IPS-18c (cell line): ENCODE data around the gene PCSK4.
"Not testable (repeated sequence)": the region's sequence is repeated elsewhere in the genome, so short reads cannot be mapped to it uniquely, and the experiment has no call there.

ENCODE experiments used
- H3K4me3 ChIP-seq: 2 replicates; pipeline ENCODE4 v1.7.0; 2013; ENCODE audit warnings: low read depth, mild to moderate bottlenecking, low read length, moderate library complexity; ENCODE audit not compliant: insufficient read depth
- H3K9me3 ChIP-seq: one replicate; pipeline ENCODE4 v1.6.1; 2013; ENCODE audit warnings: mild to moderate bottlenecking, low read length, moderate library complexity; ENCODE audit not compliant: control insufficient read depth, insufficient read depth

The PCSK4 gene

DNA sequence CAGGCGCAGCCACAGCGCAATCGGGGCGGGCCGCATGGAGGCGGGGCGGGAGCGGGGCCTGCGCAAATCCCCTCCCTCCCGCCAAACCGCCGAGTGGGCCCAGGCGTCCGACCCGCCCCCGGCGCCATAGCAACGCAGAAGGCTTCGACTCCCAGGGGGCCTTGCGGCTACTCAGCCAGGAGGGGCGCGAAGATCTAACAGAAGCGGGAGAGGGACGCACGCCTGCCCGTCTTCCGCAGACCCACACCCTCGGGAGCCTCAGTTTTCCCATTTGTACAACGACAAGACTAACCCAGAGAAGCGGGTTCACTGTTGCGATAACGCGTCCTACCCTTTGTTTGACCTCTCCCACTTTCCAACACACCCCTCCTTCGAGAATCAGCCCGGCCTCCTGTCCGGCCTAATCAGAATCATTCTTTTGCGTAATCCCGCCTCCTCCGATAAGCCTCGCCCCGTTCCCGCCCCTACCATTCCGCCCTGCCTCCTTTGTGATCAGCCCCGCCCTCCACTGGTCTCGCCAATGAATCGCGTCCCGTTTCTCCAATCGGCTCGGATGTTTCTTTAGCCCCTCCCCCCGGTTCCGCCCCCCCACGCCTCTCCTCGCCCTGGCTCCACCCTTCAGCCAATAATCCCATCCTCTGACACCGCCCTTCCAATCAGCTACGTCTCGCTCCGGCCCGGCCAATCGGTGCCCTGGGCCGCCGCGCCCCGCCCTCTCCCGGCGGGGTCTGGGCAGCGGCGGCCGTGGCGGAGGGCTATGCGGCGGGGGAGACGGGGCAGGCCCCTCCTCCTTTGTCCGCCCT lies at the start of gene PCSK4:
TSS of gene PCSK4 (minus strand) at position 40 of the 803 bp plus-strand sequence. CDS start at position 36, 4 bp downstream.
- Histone ChIP-seq H3K4me3 (peak within 1 kb of the TSS; percentile 85), H3K9me3 (no peaks in the 10 kb centered on the region)

DNA sequence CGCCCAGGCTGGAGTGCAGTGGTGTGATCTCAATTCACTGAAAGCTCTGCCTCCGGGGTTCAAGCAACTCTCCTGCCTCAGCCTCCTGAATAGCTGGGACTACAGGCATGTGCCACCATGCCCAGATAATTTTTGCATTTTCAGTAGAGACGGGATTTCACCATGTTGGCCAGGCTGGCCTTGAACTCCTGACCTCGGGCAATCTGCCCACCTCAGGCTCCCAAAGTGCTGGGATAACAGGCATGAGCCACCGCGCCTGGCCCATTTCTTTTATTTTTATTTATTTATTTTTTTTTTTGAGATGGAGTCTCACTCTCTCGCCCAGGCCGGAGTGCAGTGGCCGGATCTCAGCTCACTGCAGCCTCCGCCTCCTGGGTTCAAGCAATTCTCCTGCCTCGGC lies 49.6 kb upstream of the PCSK4 start:
- H3K4me3 ChIP-seq, H3K9me3 ChIP-seq: not testable (repeated sequence)

DNA sequence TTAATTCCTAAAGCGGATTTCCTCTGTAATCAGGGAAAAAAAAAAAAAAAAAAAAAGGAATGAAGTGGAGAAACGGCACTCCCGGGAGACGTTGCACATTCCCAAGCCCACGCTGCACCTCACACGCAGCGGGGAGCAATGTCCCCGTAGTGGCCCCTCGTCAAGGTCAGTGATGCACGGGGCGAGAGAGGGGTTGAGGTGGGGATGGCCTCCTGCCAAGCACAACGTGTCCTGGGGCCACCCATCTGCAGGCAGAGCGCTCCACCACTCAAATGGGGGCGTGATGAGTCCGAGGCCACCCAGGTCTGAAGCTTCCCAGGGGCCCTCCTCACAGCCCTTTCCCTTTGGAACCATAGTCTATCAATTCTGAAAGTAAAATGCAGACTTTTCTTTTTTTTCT lies 48.8 kb upstream of the PCSK4 start:
- no peak overlapping the region for H3K4me3 ChIP-seq
- no peaks in the 10 kb centered on the region for H3K9me3 ChIP-seq

DNA sequence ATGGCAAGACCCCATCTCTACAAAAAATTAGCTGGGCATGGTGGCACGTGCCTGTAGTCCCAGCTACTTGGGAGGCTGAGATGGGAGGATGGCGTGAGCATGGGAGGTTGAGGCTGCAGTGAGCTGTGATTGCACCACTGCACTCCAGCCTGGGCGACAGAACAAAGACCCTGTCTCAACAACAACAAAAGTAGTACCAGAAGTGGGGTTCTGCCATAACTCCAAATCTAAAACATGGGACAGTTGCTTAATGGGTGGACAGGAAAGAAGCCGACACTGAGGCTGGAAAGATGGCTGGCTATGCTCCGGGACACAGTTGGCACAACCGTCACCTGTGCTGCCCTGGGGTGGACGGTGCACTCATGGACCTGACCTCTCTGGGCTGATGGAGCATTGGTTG lies 45.5 kb upstream of the PCSK4 start:
- H3K4me3 ChIP-seq, H3K9me3 ChIP-seq: not testable (repeated sequence)

DNA sequence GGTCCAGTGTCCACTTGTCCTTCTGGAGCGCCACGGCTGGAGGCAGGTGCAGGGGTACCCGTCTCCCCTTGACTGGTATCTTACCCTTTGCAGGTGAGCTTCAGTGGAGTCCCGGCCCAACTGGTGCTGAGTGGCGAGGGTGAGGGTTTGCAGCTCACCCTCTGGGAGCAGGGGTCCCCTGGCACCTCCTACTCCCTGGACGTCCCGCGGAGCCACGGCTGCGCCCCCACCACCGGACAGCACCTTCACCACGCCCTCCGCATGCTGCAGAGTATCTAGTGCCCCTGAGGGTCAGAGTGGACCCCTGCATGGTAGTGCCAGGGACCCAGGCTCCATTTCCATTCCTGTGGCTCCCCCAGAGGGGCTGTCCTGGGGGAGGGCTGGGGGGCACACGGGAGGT lies 44.8 kb upstream of the PCSK4 start:
- Histone ChIP-seq H3K9me3 (no peaks in the 10 kb centered on the region), H3K4me3 (no peak overlapping the region)

DNA sequence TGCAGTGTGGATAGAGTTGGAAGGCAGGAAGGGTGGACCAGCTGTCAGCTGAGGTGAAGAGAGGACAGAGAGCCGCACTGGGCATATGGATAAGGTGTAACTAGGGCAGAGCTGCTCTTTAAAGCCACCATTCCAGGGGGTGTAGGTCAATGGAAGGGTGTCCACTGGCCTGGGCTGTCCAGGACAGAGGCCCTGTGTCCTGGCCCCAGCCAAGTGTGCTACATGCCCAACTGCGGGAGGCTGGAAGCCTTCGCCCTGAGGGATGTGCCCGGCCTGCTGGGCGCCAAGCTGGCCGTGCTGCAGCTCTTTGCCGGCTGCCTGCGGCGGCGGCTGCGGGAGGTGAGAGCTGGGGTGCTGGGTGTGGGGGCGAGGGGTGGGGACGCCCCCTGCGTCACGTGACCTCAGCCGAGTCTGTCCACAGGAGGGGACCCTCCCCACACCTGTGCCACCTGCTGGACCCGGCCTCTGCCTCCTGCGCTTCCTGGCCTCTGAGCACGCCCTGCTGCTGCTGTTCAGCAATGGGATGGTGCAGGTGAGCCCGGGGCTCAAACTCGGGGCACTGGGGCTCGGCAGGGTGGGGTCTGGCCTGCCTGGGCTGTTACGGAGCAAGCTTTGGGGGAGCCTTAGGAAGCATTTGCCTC lies 43.5 kb upstream of the PCSK4 start:
- Histone ChIP-seq H3K4me3 (no peak overlapping the region), H3K9me3 (no peaks in the 10 kb centered on the region)

DNA sequence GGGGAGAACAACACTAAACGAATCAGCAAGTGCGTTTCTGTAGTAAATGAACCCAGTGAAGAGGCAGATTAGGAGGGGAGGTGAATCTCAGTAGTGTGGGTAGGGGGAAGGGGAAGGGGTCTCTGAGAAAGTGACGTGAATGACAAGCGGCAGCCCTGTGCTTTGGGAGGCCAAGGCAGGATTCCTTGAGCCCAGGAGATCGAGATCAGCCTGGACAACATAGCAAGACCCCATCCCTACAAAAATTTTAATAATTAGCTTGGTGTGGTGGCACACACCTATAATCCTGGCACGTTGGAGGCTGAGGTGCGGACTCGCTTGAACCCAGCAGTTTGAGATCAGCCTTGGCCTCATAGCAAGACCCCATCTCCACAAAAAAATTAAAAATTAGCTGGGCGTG lies 41.9 kb upstream of the PCSK4 start:
- Histone ChIP-seq H3K4me3 (no peak overlapping the region), H3K9me3 (no peaks in the 10 kb centered on the region)

DNA sequence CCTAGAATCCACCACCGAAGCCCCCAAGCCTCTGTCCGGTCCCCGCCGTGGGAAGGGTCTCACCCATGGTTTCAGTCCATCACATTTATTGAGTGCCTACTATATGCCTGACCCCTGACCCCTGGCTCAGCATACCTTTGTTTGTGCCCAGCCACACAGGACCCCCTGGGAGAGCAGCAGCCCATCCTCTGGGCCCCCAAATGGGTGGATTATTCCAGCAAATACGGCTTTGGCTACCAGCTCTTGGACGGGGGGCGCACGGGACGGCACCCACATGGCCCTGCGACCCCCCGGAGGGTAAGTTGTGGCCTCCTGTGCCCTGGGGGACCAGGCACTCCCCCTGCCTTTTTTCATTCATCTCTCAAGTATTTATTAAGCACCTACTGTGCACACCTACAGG lies 41.4 kb upstream of the PCSK4 start:
- Histone ChIP-seq H3K4me3 (no peak overlapping the region), H3K9me3 (no peaks in the 10 kb centered on the region)

DNA sequence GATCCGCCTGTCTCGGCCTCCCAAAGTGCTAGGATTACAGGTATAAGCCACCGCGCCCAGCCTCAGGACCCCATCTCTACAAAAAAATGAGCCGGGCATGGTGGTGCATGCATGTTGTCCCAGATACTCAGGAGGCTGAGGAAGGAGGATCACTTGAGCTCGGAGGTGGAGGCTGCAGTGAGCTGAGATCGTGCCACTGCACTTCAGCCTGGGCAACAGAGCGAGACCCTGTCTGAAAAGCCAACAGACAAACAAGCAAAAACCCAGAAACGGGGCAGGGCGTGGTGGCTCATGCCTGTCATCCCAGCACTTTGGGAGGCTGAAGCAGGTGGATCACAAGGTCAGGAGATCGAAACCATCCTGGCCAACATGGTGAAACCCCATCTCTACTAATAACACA lies 40.7 kb upstream of the PCSK4 start:
- H3K4me3 ChIP-seq = not testable (repeated sequence)

DNA sequence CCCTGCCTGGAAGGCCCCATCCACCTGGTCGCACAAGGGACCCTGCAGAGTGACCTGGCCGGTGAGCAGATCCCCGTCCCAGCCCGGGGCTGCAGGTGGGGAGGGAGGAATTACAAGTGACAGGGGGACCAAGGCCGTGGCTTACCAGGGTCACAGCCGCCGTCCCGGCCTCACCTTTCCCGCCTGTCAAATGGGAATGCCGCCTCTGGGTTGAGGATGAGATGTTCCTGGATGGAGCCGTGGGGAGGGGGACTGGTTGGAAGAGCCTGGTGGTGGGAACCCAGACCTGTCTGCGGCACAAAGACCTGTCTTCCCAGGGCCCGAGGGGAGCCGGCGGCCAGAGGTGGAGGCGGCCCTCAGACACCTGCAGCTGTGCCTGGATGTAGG lies 39.3 kb upstream of the PCSK4 start:
- no peaks in the 10 kb centered on the region for H3K9me3 ChIP-seq

More for the DNA sequence above, 40.7 kb upstream of the PCSK4 start:
- H3K9me3 ChIP-seq = not testable (repeated sequence)

DNA sequence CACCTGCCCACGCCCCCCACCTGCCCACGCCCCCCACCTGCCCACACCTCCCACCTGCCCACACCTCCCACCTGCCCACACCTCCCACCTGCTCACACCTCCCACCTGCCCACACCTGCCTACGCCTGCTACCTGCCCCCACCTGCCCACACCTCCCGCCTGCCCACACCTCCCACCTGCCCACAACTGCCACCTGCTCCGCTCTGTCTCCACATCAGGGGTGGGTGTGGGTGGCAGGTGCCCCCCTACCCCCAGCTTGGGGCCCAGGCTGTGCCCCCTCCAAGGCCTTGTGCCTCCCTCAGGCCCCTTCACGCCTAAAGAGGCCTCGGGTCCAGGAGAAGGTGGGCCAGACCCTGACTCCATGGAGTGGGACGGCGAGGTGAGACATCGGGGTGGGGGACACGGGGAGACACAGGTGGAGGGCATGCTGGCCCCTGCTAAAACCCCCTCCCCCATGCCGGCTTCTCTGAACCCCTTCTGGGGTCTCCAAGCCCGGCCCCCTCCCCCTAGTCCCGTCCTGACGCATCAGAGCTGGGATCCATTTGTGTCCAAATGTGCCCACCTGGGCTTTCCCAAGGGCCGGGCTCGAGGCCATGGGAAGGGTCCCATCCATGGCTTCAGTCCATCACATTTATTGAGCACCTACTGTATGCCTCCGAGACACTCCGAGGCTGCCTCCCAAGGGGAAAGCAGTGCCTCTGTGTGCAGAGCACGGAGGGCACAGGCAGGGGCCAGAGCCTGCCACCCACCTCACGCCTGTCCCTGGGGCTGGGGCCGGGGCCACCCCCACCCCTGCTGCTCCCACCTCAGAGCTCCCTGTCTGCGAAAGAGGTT lies 38.7 kb upstream of the PCSK4 start:
- no peak overlapping the region for H3K4me3 ChIP-seq

More for the DNA sequence above, 39.3 kb upstream of the PCSK4 start:
- H3K4me3 ChIP-seq = no peak overlapping the region

DNA sequence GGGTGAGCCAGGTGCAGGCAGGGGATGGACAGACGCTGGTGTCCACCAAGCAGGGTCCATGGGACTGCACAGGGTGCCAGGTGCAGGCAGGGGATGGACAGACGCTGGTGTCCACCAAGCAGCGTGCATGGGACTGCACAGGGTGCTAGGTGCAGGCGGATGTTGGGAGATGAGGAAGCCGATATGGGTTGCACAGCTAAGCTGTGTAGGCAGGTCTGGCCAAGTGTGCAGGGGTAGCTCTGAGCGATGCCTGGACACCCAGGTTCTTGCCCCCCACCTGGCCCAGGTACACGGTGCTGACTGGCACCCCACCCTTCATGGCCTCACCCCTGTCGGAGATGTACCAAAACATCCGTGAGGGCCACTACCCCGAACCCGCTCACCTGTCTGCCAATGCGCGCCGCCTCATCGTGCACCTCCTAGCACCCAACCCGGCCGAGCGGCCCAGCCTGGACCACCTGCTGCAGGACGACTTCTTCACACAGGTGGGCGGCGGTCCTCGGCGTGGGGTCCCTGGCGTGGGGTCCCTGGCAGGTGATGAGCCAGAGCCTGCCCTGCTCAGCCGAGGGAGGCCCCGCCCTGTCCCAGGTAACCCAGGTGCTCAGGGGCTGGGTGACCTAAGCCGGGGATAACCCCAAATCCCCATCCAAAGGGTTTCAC lies 37.6 kb upstream of the PCSK4 start:
- Histone ChIP-seq H3K4me3 (no peak overlapping the region), H3K9me3 (no peaks in the 10 kb centered on the region)

More for the DNA sequence above, 38.7 kb upstream of the PCSK4 start:
- H3K9me3 ChIP-seq = no peaks in the 10 kb centered on the region

DNA sequence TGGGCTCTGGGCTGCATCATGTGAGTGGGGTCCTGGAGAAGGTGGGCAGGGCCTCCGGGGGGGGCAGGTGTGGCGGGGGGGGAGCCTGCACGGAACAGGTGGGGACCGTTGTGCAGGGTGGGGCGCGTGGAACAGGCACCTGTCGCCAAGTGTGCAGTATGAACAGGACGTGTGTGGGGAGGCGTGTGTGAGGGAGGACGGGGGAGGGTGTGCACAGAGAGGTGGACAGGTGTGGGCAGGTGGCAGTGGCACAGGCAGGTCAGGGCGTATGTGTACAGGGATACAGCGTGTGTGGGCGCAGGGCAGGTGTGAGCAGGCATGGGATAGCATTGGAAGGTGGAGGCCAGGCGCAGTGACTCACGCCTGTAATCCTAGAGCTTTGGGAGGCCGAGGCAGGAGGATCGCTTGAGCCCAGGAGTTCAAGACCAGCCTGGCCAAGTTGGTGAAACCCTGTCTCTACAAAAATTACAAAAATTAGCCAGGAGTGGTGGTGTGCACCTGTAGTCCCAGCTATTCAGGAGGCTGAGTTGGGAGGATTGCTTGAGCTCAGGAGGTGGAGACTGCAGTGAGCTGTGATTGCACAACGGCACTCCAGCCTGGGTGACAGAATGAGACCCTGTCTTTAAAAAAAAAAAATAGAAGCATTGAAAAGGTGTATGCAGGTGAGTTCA lies 37.0 kb upstream of the PCSK4 start:
- H3K4me3 ChIP-seq = no peak overlapping the region

DNA sequence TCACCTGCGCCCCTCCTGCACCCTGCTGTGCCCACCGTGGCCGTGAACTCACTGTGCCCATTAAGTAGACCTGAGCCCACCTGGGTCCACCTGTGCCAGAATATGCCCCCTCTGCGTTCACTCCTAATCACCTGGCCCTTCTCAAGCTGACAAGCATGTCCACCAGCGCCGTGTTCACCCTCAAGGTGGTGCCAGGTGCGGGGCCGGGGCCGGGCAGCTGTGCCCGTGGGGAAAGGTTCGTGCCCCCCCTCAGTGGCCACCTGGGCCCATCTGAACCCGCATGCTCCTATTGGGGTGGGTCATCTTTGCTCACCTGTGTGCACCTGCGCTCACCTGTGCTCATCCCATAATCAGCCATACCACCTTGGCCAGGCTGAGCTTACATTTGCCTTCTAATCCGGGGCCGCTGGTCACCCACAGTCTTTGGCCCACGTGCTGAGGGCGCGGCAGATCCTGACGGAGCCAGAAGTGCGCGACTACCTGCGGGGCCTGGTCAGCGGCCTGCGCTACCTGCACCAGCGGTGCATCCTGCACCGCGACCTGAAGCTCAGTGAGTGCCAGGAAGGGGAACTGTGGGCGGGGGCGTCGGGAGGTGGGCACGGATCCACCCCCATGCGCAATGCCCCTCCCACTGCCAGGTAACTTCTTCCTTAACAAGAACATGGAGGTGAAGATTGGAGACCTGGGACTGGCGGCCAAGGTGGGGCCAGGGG lies 36.1 kb upstream of the PCSK4 start:
- no peaks in the 10 kb centered on the region for H3K9me3 ChIP-seq
- H3K4me3 ChIP-seq = no peak overlapping the region

More for the DNA sequence above, 37.0 kb upstream of the PCSK4 start:
- H3K9me3 ChIP-seq = no peaks in the 10 kb centered on the region

DNA sequence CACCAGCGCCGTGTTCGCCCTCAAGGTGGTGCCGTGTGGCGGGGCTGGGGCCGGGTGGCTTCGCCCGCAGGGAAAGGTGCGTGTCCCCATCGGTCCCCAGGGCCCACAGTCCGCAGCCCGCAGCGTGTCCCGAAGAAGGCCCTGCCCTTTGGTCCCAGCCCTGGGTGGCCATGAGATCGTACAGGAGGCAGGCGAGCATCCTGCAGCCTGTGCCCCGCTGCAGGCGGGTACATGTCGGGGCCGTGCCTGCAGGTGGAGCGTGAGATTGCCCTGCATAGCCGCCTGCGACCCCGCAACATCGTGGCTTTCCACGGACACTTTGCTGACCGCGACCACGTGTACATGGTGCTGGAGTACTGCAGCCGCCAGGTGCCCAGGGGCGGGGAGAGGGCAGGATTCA lies 35.2 kb upstream of the PCSK4 start:
- Histone ChIP-seq H3K9me3 (no peaks in the 10 kb centered on the region), H3K4me3 (no peak overlapping the region)

DNA sequence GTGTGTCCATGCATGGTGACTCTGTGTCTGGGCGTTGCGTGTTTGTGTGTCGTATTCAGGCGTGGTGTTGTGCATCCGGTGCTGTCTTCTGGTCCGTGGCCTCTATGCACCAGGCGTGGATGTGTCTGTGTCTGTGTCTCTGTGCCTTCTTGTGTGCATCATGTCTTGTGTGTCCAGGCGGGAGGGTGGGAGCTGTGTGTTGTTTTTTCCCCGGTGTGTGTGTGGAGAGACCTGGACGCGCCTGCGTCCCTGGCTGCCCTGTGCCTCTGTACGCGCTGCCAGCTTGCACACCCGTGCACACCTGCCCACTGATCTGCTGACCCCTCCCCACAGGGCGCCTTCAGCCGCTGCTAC lies 34.8 kb upstream of the PCSK4 start:
- H3K4me3 ChIP-seq = no peak overlapping the region
- no peaks in the 10 kb centered on the region for H3K9me3 ChIP-seq
